ENCODE results near the gene CHD3.
A peak's percentile ranks its signal among the peaks of the same experiment; 100 is the strongest.

DNA sequence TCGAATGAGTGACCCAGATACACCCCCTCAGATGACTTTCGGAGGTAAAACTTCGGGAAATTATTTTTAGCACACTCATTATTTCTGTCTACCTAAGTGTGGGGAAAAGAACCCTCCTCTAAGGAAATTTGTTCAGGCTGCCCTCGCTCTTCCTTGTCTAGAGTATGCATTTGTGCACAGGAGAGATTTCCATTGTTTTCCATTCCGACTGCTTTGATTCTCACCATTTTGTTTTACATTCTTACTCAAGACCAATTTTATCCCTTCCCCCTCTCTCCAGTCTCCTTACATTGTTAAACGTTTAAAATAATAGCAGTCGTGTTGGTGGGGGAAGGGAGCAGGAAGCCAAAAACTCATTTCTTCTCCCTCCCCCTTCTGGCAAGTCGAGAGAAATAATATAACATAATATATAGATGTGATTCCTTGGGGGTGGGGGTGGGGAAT, 1.5 kb upstream of the CHD3 start:
- TF ChIP-seq, protein P1, sequence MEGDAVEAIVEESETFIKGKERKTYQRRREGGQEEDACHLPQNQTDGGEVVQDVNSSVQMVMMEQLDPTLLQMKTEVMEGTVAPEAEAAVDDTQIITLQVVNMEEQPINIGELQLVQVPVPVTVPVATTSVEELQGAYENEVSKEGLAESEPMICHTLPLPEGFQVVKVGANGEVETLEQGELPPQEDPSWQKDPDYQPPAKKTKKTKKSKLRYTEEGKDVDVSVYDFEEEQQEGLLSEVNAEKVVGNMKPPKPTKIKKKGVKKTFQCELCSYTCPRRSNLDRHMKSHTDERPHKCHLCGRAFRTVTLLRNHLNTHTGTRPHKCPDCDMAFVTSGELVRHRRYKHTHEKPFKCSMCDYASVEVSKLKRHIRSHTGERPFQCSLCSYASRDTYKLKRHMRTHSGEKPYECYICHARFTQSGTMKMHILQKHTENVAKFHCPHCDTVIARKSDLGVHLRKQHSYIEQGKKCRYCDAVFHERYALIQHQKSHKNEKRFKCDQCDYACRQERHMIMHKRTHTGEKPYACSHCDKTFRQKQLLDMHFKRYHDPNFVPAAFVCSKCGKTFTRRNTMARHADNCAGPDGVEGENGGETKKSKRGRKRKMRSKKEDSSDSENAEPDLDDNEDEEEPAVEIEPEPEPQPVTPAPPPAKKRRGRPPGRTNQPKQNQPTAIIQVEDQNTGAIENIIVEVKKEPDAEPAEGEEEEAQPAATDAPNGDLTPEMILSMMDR (conservative IDR thresholded peaks at IDR 0.05 in 1 of 2, IDR thresholded peaks at IDR 0.05 in 1 of 2; ENCODE audit: extremely low read depth in 1 of 2, insufficient read depth in 1 of 2, low read depth in 1 of 2, low read length in 2 of 2), result peak in 1 of 2 donors; percentile 12
- no peak for TF ChIP-seq EZH2 (IDR thresholded peaks at IDR 0.05; ENCODE audit: borderline replicate concordance, low read length)
